HL-60 (cell line): ENCODE measurements around the gene TMEM117.

ENCODE experiments used
- DNase-seq, 2 experiments: peaks; one replicate each; pipeline ENCODE4 v3.0.0-alpha.2; 2010 to 2020; ENCODE audit warnings: low read depth in 1 of 2, low spot score in 1 of 2
- H3K27ac ChIP-seq: fragments of 250-450 bp; sonication (Bioruptor Pico); replicated peaks from 2 replicates; pipeline ENCODE4 v1.5.1; 2020; ENCODE audit warnings: mild to moderate bottlenecking, moderate library complexity
- H3K27me3 ChIP-seq: fragments of 250-450 bp; sonication (Bioruptor Pico); 2 replicates; pipeline ENCODE4 v1.5.1; 2021; ENCODE audit warnings: mild to moderate bottlenecking, moderate library complexity; ENCODE audit not compliant: insufficient read depth, poor library complexity, severe bottlenecking
- H3K4me3 ChIP-seq: replicated peaks from 2 replicates; pipeline ENCODE4 v1.5.1; 2011; ENCODE audit warnings: mild to moderate bottlenecking, control low read depth, low read length; ENCODE audit not compliant: insufficient read depth
- CTCF ChIP-seq: IDR thresholded peaks from one replicate; pipeline ENCODE4 v1.5.1; 2011; ENCODE audit warnings: low read length, control low read depth, inconsistent platforms; ENCODE audit not compliant: insufficient read depth
- GABPA ChIP-seq: IDR thresholded peaks from 2 replicates; pipeline ENCODE4 v1.6.1; 2012; ENCODE audit warnings: low read depth
- POLR2AphosphoS5 ChIP-seq: IDR thresholded peaks from 2 replicates; pipeline ENCODE4 v1.6.1; 2012; ENCODE audit warnings: low read depth
- REST ChIP-seq: IDR thresholded peaks from 2 replicates; pipeline ENCODE4 v1.6.1; 2012; ENCODE audit warnings: low read depth; ENCODE audit not compliant: insufficient replicate concordance
- SPI1 ChIP-seq: IDR thresholded peaks from 2 replicates; pipeline ENCODE4 v1.6.1; 2012; ENCODE audit warnings: low read depth, mild to moderate bottlenecking, borderline replicate concordance

The TMEM117 gene

DNA sequence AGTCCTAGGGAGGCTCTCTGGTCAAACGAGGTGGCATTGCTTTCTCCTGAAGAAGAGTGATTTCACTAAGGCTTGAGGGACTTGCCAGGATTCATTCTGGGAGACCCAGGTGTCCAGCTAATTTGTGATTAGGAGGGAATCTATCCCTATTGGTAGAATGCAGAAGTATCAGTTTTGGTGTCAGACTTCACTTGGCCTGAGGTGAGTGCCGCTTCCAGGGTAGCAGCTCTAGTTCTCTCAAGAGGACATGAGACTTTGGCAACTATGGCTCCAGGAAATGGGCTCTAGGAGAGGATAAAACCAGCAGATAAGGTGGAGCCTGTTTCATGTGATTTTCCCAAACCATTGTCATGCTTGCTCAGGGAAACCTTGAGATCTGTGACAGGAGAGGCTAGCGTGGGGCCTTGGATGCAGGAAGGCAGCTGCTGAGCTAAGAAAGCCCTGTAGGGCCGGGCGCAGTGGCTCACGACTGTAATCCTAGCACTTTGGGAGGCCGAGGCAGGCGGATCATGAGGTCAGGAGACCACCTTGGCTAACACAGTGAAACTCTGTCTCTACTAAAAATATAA is 11.6 kb upstream of the TMEM117 start:
- TF ChIP-seq POLR2AphosphoS5 (no peak), GABPA (no peak), REST (no peak), SPI1 (no peak), CTCF (no peak)
- Histone ChIP-seq H3K27me3 (no peaks in the 10 kb centered on the region), H3K4me3 (no peak overlapping the region), H3K27ac (no peak overlapping the region)
- DNase-seq: no peak

DNA sequence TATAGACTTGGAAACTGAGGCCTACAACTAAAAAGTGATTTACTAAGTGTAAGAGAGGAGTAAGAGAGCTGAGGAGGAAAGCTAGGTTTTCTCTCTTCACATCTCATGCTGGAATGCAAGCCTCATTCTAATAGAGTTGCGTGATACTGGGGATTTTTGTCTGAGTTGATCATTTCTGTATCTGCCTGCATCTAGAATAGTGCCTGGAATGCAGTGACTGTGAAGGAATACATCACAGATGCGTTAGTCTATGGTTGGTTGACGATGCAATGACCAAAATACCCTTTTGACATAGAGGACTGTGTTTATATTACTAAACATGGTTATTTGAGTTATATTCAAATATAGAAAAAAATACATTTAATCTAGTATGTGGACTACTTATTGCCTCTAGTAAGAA is 9.2 kb upstream of the TMEM117 start:
- TF ChIP-seq POLR2AphosphoS5 (no peak), SPI1 (no peak), GABPA (no peak), REST (no peak)
- DNase-seq: no peak
- Histone ChIP-seq H3K4me3 (no peak overlapping the region), H3K27me3 (no peaks in the 10 kb centered on the region), H3K27ac (no peak overlapping the region)

- H3K27ac ChIP-seq: no peak overlapping the region
- no peak overlapping the region for H3K4me3 ChIP-seq
- DNase-seq: no peak
- H3K27me3 ChIP-seq: no peaks in the 10 kb centered on the region
- no peak for TF ChIP-seq SPI1
These were observed 8.8 kb upstream of the TMEM117 start for GRCh38 chr12:43827093-43827492.

- Histone ChIP-seq H3K27me3 (no peaks in the 10 kb centered on the region), H3K27ac (no peak overlapping the region), H3K4me3 (no peak overlapping the region)
- DNase-seq: peak in 1 of 2 experiments; percentile 41
- TF ChIP-seq GABPA (0 out of 2 replicates have a peak, but pooled peaks have one; percentile 23), SPI1 (peak; percentile 2; the same call in 1 of the 2 replicates), REST (peak; percentile 81), POLR2AphosphoS5 (no peak), CTCF (no peak)
These were observed 3.3 kb upstream of the TMEM117 start for GRCh38 chr12:43832463-43833168.
